ENCODE data around the gene SRR.
"Not testable (repeated sequence)": the region's sequence is repeated elsewhere in the genome, so short reads cannot be mapped to it uniquely, and the experiment has no call there.

The SRR gene, protein sequence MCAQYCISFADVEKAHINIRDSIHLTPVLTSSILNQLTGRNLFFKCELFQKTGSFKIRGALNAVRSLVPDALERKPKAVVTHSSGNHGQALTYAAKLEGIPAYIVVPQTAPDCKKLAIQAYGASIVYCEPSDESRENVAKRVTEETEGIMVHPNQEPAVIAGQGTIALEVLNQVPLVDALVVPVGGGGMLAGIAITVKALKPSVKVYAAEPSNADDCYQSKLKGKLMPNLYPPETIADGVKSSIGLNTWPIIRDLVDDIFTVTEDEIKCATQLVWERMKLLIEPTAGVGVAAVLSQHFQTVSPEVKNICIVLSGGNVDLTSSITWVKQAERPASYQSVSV

DNA sequence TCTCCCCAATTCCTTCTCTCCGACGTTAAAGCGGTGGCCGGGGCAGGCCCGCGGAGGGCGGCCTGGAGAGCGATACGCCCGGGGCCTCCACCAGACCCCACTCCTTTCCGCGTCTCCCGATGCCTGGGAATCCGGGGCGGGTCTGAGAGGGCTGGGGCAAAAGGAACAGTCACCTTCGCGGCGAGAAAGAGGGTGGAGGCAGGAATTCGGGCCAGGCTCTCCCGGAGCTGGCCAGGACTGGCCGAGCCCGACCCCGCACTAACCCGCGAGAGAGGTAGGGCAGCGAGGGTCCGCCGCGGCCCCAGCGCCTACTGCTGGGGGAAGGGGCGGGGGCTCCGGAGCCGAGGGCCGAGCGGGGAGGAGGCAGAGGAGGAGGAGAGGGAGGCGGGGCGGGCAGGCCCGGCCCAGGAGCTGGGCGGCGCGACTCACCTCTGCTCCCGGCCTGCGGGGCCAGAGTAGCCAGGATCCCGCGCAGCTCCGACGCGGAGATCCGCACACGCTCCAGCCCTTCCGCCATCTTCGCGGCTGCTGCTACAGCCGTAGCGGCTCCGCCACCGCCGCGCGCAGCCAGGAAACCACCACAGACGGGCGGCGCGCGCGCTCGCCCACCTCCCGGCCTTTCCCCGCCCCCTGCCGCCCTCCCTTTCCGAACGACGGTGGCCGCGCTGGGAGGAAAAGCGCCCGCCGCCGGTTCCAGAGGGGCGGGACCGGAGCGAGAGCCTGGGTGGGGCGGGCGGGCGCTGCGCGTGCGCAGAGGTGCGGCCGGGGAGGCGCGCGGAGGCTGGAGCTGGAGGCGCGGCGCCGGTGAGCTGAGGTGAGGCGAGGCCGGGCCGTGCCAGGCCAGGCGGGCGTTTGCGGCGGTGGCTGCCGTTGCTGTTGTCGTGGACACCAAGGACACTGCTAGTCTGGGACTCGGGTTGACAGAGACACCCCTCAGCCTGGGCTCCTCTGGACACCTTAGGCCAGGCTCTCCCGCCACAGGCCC lies at the start of gene SRR, which contains the start of gene SMG6:
Gene SRR, plus strand, starts transcription at position 747 of the 985 bp plus-strand sequence. CDS start 11,611 bp downstream, outside the sequence.
Gene SMG6, minus strand, starts transcription at position 582 of the 985 bp plus-strand sequence. Its CDS starts 65 bp downstream, at position 517.
- peak within 1 kb of the TSS; percentile 89 for H3K9ac ChIP-seq (ENCODE audit: low read length)
- H3K4me3 ChIP-seq (ENCODE audit: low read length): peak within 1 kb of the TSS; percentile 93
- H3K9me3 ChIP-seq (ENCODE audit: control insufficient read depth, low read depth, low read length): no peaks in the 10 kb centered on the region
- peaks cover 14% of the 10 kb centered on the region for H3K36me3 ChIP-seq (ENCODE audit: control insufficient read depth, low read depth, low read length)
- H3K4me1 ChIP-seq (ENCODE audit: control insufficient read depth, low read depth, low read length): no peaks in the 10 kb centered on the region
- no peaks in the 10 kb centered on the region for H3K27me3 ChIP-seq (ENCODE audit: control insufficient read depth, insufficient read depth, low read length)
- H3K27ac ChIP-seq (ENCODE audit: low read length): peak within 1 kb of the TSS; percentile 48

DNA sequence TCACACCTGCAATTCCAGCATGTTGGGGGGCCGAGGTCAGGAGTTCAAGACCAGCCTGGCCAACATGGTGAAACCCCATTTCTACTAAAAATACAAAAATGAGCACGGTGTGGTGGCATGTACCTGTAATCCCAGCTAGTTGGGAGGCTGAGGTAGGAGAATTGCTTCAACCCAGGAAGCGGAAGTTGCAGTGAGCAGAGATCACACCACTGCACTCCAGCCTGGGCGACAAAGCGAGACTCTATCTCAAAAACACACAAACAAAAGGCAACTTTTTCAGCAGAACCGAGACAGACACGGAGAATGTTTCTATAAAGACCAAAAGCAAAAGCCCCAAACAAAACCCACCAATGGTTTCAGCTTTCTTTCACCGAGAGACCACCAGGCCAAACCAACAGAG lies 44.9 kb upstream of the SRR start:
- H3K36me3 ChIP-seq (ENCODE audit: control insufficient read depth, low read depth, low read length); H3K9me3 ChIP-seq (ENCODE audit: control insufficient read depth, low read depth, low read length); H3K9ac ChIP-seq (ENCODE audit: low read length); H3K27ac ChIP-seq (ENCODE audit: low read length); H3K4me1 ChIP-seq (ENCODE audit: control insufficient read depth, low read depth, low read length); H3K4me3 ChIP-seq (ENCODE audit: low read length); H3K27me3 ChIP-seq (ENCODE audit: control insufficient read depth, insufficient read depth, low read length): not testable (repeated sequence)

DNA sequence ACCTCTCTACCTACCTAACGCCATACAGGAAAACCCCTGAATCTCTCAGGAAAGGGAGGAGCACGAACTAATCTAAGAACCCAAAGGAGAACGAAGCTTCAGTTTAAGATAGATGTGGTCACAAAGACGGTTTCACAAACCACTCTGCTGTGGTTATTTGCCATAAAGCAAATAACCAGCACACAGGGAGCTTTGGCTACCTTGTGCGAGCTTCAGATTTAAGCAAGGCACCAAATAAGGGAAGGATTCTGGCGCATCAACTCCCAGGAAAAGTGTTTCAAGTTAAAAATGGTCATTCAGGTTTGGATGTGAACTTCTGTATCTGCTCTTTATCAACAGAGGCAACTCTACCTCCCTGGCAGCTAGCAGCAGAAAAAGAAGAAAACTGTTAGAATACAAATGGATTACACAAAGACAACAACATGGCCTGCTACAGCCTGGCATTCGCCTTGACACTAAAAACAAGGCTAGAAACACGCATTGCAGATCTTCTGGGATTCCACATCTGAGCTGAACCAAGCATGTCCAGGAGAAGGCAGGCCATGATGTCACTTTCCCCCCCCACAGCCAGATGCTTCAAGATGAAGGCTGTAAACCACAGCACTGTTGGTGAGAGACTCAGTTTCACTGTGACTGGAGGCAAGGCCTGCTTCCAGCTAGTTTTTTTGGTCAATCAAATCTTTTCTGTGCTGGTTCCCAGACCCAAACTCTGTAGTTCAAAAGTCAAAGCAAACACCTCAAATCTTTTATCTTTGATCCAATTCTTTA lies 43.8 kb upstream of the SRR start:
- Histone ChIP-seq H3K36me3 (ENCODE audit: control insufficient read depth, low read depth, low read length) (no peaks in the 10 kb centered on the region), H3K9ac (ENCODE audit: low read length) (no peak overlapping the region), H3K4me1 (ENCODE audit: control insufficient read depth, low read depth, low read length) (no peaks in the 10 kb centered on the region), H3K27ac (ENCODE audit: low read length) (no peak overlapping the region), H3K27me3 (ENCODE audit: control insufficient read depth, insufficient read depth, low read length) (no peaks in the 10 kb centered on the region), H3K9me3 (ENCODE audit: control insufficient read depth, low read depth, low read length) (no peaks in the 10 kb centered on the region), H3K4me3 (ENCODE audit: low read length) (no peak overlapping the region)

DNA sequence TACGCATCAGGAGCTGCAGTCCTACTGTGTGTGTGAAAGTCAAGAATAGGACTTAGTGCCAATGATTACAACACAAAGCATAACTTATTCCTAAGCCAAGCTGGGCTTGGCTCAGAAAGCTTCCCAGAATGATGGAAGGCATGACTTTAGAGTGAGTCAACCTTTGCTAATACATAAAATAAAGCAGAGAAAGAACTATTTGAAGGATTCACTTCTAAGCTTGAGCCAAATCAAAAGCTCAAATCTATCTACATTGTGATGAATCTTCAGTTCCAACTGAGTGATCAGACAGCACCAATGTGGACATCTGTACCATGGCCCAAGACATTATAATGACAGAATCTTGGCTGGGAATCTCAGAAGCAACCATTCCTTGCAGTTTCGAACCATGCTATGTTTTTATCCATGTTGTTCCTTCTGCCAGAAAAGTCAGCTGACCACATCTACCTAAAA lies 41.6 kb upstream of the SRR start:
- Histone ChIP-seq H3K27ac (ENCODE audit: low read length) (no peak overlapping the region), H3K4me3 (ENCODE audit: low read length) (no peak overlapping the region), H3K9ac (ENCODE audit: low read length) (no peak overlapping the region), H3K4me1 (ENCODE audit: control insufficient read depth, low read depth, low read length) (no peaks in the 10 kb centered on the region), H3K27me3 (ENCODE audit: control insufficient read depth, insufficient read depth, low read length) (no peaks in the 10 kb centered on the region), H3K36me3 (ENCODE audit: control insufficient read depth, low read depth, low read length) (peaks cover 7% of the 10 kb centered on the region), H3K9me3 (ENCODE audit: control insufficient read depth, low read depth, low read length) (no peaks in the 10 kb centered on the region)

DNA sequence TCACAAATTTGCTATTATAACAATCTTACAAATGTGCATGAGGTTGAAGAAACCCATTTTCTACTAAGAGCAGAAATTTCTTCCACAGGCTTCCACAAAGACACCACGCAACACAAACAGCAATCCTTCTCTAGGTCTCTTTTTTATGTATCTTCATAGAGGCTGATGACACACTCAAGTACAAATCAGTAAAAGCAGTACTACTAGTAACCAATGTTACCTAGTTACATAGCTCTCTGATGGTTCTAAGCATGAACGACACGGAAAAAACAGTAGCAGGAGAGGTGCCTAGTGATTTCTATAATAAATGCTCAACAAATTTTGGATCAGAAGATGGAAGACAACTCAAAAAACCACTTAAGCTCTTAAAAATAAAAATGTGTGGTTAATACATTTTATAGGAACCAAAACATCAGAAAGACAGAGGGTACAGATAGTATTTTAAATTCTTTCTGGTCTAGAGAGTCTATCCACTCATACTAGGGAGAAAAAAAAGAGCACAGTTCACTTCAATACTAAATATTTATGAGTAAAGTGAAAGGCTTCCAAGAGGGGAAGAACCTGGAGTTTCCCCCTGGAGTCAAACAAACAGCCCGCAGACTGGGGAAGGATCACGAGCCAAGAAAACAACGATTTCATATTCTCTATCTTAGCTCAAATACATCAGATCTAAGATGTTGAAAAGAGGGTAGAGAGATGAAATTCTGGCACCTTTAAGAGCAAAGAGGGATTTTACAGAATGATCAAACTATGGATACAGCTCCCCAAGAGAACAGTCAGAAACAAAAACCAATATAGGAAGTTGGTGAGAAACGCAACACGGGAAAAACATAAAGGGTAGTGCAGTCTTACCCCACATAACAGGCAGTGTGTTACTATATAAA lies 40.3 kb upstream of the SRR start:
- no peak overlapping the region for H3K27ac ChIP-seq (ENCODE audit: low read length)

DNA sequence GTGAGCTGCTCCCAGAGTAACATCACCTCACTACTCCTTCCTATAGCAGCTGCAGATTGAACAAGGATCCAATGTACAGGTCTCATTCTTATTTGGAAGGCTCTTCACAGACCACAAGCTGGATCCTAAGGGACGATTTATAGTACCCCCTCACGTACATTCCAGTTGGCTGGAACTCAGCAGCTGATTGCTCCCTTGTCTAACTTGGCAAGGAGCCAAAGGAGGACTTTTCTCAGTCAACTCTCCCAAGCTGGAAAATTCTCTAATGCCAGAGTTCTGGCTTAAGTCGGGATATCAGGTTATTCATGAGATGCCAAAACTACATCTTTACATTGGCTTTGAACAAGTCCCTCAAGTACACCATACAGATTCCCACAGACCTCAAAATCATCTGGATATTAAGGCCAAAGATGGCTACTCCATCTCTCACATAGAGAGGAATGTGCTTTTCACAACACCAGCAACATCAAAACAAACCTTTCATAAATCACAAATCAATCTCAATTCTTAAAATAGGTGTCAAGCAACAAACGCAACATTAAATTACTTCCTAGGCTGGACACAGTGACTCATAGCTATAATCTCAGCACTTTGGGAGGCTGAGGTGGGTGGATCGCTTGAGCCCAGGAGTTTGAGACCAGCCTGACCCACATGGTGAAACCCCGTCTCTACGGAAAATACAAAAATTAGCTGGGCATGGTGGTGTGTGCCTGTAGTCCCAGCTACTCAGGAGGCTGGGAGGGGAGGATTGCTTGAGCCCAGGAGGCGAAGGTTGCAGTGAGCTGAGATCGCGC lies 39.5 kb upstream of the SRR start:
- no peaks in the 10 kb centered on the region for H3K4me1 ChIP-seq (ENCODE audit: control insufficient read depth, low read depth, low read length)
- H3K27ac ChIP-seq (ENCODE audit: low read length): no peak overlapping the region
- no peak overlapping the region for H3K9ac ChIP-seq (ENCODE audit: low read length)
- H3K4me3 ChIP-seq (ENCODE audit: low read length): no peak overlapping the region
- H3K9me3 ChIP-seq (ENCODE audit: control insufficient read depth, low read depth, low read length): no peaks in the 10 kb centered on the region
- H3K36me3 ChIP-seq (ENCODE audit: control insufficient read depth, low read depth, low read length): peaks cover 7% of the 10 kb centered on the region
- no peaks in the 10 kb centered on the region for H3K27me3 ChIP-seq (ENCODE audit: control insufficient read depth, insufficient read depth, low read length)

More for the DNA sequence above, 40.3 kb upstream of the SRR start:
- Histone ChIP-seq H3K9ac (ENCODE audit: low read length) (no peak overlapping the region), H3K4me3 (ENCODE audit: low read length) (no peak overlapping the region), H3K27me3 (ENCODE audit: control insufficient read depth, insufficient read depth, low read length) (no peaks in the 10 kb centered on the region), H3K36me3 (ENCODE audit: control insufficient read depth, low read depth, low read length) (peaks cover 7% of the 10 kb centered on the region), H3K4me1 (ENCODE audit: control insufficient read depth, low read depth, low read length) (no peaks in the 10 kb centered on the region), H3K9me3 (ENCODE audit: control insufficient read depth, low read depth, low read length) (no peaks in the 10 kb centered on the region)

DNA sequence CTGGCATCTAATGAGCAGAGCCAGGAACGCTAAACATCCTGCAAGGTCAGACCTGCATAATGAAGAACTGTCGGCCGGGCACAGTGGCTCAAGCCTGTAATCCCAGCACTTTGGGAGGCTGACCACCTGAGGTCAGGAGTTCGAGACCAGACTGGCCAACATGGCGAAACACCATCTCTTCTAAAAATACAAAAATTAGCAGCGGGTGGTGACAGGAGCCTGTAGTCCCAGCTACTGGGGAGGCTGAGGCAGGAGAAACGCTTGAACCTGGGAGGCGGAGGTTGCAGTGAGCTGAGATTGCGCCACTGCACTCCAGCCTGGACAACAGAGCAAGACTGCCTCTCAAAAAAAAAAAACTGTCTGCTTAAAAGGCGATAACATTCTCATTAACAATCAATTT lies 38.6 kb upstream of the SRR start:
- H3K9me3 ChIP-seq (ENCODE audit: control insufficient read depth, low read depth, low read length); H3K4me1 ChIP-seq (ENCODE audit: control insufficient read depth, low read depth, low read length); H3K9ac ChIP-seq (ENCODE audit: low read length); H3K27me3 ChIP-seq (ENCODE audit: control insufficient read depth, insufficient read depth, low read length); H3K36me3 ChIP-seq (ENCODE audit: control insufficient read depth, low read depth, low read length); H3K27ac ChIP-seq (ENCODE audit: low read length); H3K4me3 ChIP-seq (ENCODE audit: low read length): not testable (repeated sequence)

DNA sequence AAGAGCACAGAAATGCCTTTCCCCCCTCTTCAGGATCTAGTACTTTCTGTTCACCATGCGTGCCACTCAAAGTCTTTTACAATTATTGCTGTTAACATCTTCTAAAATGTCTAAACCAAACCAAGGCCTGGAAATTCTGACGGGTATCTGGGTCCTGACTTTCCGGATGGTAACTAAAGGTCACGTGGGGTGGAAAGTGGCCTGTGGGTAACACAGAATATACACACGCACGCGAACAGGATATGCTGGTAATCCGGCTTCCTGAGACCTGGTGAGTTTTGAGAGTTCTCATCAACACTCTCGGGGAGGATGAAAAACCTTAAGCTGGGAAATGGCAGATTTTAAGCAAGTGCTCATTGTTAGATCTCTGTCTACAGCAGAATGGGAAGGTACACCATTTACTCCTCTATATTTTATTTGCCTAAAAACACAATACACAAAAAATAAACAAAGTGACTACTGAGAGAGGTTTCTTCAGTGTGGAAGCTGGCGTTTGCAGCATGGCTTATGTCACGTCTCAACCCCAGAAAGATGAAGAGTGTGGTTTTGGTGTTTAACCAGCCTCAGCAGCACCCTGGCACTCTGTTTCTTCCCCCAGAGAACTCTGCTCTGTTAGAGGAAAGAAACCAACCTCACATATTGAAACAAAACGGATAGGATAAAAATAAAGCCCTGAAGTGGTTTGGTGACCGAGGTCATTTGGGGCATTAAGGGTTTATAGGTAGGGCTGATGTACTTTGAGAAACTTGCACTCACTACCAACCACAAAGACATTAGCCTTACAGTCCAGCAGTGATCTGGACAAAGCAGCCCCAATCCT lies 37.5 kb upstream of the SRR start:
- H3K36me3 ChIP-seq (ENCODE audit: control insufficient read depth, low read depth, low read length): peaks cover 7% of the 10 kb centered on the region
- no peak overlapping the region for H3K27ac ChIP-seq (ENCODE audit: low read length)
- no peaks in the 10 kb centered on the region for H3K9me3 ChIP-seq (ENCODE audit: control insufficient read depth, low read depth, low read length)
- no peak overlapping the region for H3K9ac ChIP-seq (ENCODE audit: low read length)
- no peak overlapping the region for H3K4me3 ChIP-seq (ENCODE audit: low read length)
- H3K4me1 ChIP-seq (ENCODE audit: control insufficient read depth, low read depth, low read length): no peaks in the 10 kb centered on the region
- H3K27me3 ChIP-seq (ENCODE audit: control insufficient read depth, insufficient read depth, low read length): no peaks in the 10 kb centered on the region

DNA sequence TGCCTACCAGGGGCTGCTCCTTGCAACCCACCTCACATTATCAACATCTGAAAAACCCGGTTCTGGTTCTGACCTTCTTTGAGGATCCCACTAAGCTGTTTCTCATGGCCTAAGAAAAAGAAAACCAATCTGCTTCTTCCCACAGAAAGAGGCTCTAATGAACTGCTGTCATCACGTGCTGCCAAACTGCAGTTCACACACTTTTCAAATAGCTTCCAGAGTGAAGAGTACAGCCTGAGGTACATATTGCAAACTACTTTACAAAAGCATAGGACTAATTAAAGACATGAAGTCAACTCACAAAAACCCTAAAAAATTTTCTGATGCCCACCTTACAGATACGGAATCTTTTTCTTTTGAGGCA lies 36.9 kb upstream of the SRR start:
- Histone ChIP-seq H3K9ac (ENCODE audit: low read length) (no peak overlapping the region), H3K27ac (ENCODE audit: low read length) (no peak overlapping the region), H3K9me3 (ENCODE audit: control insufficient read depth, low read depth, low read length) (no peaks in the 10 kb centered on the region)

More for the DNA sequence above, 36.9 kb upstream of the SRR start:
- Histone ChIP-seq H3K36me3 (ENCODE audit: control insufficient read depth, low read depth, low read length) (peaks cover 7% of the 10 kb centered on the region), H3K4me3 (ENCODE audit: low read length) (no peak overlapping the region), H3K4me1 (ENCODE audit: control insufficient read depth, low read depth, low read length) (no peaks in the 10 kb centered on the region), H3K27me3 (ENCODE audit: control insufficient read depth, insufficient read depth, low read length) (no peaks in the 10 kb centered on the region)
